Fibroblast of skin of back (primary cell): Measurements from ENCODE around the gene BCAS3. TPM values are rescaled to one million over a fixed set of nuclear protein-coding genes. Genes with fewer than 3 reads are reported as not detected.
"Not testable (repeated sequence)": the region's sequence is repeated elsewhere in the genome, so short reads cannot be mapped to it uniquely, and the experiment has no call there.

ENCODE experiments used
- DNase-seq: peaks from one replicate; pipeline ENCODE4 v3.0.0-alpha.2; 2013
- polyA plus RNA-seq, 2 experiments: library from polyadenylated mRNA; unstranded; fragments of 120-200 nt; gene quantifications; one replicate each; pipeline ENCODE4 v1.2.1, GENCODE V29; 2013; ENCODE audit not compliant: insufficient read length in 2 of 2

Gene BCAS3
- polyA plus RNA-seq (2013, experiment 1 of 2; ENCODE audit: insufficient read length) = 8.2 TPM
- polyA plus RNA-seq (2013, experiment 2 of 2; ENCODE audit: insufficient read length) = 10.9 TPM

DNA sequence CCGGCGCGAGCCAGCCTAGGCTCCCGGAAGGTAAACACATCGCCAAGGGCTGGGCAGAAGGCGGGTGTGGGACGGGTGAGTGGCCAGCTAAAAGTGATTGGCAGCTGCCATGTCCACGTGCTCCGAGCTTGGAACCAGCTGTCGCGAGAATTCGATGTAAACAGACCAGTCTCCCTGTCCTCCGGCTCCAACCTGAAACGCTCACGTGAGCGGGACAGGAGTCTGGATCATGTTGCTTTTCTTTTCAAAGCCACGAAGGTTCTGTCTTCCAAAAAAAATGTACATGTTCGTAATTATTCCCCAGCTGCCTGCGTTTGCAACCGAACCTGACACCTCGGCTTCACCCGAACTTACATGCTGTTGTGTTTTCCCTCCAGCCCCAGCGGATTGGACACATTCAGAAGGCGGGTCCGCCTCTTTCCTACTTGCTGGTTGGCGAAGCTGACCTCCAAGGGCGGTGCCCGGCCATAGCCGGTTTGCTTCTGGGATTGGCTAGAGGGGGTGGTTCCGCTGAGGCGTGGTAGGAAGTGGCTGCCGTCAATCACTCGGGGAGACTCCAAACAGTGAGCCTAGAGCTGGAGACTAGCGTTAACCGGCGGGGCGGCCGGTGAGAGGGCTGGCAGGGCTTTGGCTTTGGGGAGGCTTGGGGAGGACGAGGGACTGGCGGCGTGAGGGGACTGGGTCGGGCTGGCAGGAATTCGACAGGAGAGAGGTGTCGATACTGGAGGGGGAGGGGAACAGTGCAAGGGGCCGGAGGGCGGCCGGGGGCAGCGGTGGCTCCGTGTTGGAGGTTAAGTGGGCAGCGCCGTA, at the start of gene BCAS3:
BCAS3 (plus strand) TSS at position 544 of the 810 bp plus-strand sequence.
- DNase-seq = peak; percentile 99

- DNase-seq = no peak
These were observed 49.3 kb upstream of the BCAS3 start for GRCh38 chr17:60628252-60628889.

GRCh38 chr17:60629120-60629519, 48.5 kb upstream of the BCAS3 start:
- no peak for DNase-seq

DNA sequence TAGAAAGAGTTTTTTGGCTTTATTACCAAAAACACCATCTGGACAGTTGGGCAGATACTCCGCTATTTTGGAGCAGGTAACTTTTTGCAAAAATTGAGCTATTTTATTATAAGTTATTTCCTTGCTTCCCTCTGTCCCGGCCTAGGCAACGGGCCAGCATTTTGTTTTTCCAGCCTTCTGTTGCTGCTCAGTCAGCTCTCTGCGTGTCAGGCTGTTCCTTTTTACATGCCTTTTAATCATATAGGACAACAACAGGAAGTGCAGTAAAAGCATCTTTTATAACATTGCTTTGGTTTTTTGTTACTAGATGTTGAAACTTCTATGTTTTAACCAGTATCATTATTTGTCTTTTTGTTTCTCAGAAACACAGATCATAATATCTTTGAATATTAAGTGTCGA, 47.3 kb upstream of the BCAS3 start:
- DNase-seq = peak; percentile 32

DNA sequence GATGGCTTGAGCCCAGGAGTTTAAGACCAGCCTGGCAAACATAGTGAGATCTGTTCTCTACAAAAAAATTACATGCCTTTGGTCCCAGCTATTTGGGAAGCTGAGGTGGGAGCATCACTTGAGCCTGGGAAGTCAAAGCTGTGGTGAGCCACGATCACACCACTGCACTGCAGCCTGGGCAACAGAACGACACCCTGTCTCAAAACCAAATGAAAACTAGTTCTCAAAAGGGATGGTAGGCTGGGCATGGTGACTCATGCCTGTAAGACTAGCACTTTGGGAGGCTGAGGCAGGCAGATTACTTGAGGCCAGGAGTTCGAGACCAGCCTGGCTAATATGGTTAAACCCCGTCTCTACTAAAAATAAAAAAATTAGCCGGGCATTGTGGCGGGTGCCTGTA, 46.5 kb upstream of the BCAS3 start:
- no peak for DNase-seq

DNA sequence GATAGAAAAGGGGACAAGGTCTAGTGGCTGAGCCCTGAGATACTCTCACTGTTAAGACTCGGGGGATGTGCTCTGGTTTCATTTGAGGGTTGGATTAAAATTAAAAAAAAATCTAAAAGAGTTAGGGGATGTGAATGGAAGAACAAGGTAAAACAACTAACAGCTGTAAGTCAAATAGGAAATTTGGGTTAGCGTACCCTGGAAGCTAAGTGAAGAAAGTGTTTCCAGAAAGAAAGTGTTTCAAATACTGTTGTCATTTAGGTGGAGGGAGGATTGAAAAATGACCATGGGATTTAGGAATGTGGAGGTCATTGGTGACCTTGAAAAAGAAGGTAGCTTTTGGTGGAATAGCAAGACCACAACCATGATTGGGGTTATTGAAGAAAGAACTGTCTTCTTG, 40.0 kb upstream of the BCAS3 start:
- DNase-seq = no peak

DNA sequence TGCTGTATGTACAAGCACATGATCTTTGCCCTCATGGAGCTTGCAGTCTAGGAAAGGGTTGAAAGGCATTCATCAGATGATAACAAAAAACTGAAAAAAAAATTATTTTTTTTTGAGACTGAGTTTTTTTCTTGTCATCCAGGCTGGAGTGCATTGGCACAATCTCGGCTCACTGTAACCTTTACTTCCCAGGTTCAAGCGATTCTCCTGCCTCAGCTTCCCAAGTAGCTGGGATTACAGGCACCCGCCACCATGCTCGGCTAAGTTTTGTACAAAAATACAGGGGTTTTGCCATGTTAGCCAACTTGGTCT, 38.7 kb upstream of the BCAS3 start:
- no peak for DNase-seq

- peak; percentile 27 for DNase-seq
These were observed 37.1 kb upstream of the BCAS3 start for GRCh38 chr17:60640503-60640902.

GRCh38 chr17:60641126-60641525, 36.5 kb upstream of the BCAS3 start:
- DNase-seq = peak; percentile 60

DNA sequence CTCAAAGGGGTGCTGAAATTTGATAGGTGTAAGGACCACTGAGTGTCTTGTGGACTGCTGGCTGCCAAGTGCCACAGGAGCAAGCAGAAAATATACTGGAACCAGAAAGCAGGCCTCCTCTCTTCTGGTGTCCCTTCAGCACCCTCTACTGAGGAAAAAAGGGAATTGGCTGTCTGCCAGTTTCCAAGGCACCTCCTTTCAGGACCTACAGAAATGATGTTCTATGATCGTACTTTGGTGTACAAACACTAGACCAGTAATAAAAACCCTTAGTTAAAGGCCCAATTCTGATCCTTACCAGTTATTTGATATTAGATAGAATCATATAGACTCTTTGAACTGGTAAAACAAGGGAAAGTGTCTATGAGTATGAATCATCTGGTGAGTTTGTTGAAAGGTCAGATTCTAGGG, 35.8 kb upstream of the BCAS3 start:
- DNase-seq = peak; percentile 80

- no peak for DNase-seq
These were observed 31.6 kb upstream of the BCAS3 start for GRCh38 chr17:60645918-60646523.

- no peak for DNase-seq
These were observed 30.9 kb upstream of the BCAS3 start for GRCh38 chr17:60646701-60647100.

DNA sequence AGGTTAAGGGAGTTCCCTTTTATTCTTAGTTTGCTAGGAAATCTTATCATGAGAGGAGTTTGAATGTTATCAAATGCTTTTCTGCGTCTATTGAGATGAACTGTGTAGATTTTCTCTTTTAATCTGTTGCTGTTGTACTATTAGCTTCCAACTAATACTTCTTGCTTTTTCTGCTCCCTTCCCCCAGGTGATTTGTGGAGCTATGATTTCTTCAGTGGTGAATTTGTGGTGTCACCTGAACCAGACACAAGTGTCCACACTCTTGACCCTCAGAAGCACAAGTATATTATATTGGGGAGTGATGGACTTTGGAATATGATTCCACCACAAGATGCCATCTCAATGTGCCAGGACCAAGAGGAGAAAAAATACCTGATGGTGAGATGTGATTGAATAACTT, 29.9 kb upstream of the BCAS3 start:
- DNase-seq = no peak

DNA sequence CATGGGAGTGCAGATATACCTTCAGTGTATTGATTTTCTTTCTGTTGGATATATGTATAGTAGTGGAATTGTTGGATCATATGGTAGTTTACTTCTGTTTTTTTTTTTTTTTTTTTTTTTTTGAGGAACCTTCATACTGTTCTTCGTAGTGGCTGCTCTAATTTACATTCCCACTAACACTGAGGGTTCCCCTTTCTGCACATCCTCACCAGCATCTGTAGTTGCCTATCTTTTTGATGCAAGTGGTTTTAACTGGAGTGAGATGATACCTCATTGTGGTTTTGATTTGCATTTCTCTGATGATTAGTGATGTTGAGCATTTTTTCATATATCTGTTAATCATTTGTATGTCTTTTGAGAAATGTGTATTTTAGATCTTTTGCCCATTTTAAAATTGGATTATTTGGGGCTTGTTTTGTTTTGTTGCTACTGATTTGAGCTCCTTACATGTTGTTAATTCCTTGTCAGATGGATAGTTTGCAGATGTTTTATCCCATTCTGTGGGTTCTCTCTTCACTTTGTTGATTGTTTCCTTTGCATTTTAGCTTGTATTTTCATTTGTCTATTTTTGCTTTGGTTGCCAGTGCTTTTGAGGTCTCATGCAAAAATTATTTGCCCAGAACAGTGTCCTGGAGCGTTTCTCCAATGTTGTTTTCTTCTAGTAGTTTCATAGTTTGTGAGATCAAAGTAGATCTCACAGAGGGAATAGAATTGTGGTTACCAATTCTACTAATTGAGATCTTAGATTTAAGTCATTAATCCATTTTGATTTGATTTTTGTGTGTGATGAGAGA, 25.0 kb upstream of the BCAS3 start:
- no peak for DNase-seq

DNA sequence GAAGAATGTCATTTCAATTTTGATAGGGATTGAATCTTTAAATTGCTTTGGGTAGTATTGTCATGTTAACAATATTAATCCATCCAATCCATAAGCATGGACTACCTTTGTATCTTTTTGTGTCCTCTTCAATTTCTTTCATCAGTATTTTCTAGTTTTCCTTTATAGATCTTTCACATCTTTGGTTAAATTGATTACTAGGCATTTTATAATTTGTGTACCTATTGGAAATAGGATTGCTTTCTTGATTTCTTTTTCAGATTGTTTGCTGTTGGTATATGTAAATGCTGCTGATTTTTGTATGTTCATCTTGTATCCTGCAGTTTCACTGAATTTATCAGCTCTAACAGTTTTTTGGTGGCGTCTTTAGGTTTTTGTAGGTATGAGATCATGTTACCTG, 24.1 kb upstream of the BCAS3 start:
- DNase-seq = no peak

DNA sequence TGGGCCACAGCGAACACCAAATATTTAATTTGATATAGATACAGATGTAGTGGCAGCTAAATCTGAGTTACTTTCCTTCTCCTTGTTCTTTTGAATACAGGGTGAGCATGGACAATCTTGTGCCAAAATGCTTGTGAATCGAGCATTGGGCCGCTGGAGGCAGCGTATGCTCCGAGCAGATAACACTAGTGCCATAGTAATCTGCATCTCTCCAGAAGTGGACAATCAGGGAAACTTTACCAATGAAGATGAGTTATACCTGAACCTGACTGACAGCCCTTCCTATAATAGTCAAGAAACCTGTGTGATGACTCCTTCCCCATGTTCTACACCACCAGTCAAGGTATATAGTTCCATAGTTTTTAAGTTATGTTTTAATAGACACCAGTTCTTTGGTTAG, 21.2 kb upstream of the BCAS3 start:
- no peak for DNase-seq

GRCh38 chr17:60659156-60659555, 18.5 kb upstream of the BCAS3 start:
- no peak for DNase-seq

GRCh38 chr17:60661489-60661888, 16.2 kb upstream of the BCAS3 start:
- DNase-seq = no peak

- DNase-seq = peak; percentile 23
These were observed 13.6 kb upstream of the BCAS3 start for GRCh38 chr17:60664022-60664421.

DNA sequence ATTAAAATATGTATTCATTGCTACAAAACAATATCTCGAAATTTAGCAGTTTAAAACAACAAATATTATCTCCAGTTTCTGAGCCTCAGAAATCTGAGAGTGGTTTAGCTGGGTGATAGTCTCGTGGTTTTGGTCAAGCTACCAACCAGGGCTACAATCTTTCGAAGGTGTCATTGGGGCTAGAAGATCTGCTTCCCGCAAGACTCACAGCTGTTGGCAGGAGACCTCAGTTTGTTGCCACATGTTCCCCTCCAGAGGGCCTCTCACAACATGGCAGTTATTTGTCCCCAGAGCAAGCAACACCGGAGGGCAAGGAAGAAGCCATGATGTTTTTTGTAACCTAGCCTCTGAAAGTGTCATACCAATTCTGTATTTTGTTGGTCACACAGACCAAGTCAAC, 12.0 kb upstream of the BCAS3 start:
- no peak for DNase-seq

DNA sequence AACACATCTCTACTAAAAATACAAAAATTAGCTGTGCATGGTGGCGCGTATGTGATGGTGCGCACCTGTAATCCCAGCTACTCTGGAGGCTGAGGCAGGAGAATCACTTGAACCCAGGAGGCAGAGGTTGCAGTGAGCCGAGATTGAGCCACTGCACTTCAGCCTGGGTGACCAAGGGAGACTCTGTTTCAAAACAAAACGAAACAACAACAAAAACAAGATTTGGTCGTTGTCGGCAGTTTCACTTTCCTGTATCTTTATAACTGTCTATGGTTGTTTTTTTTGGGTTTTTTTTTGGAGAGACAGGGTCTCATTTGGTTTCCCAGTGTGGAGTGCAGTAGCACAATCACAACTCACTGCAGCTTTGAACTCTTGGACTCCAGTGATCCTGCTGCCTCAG, 8.9 kb upstream of the BCAS3 start:
- DNase-seq = not testable (repeated sequence)

- no peak for DNase-seq
These were observed 6.2 kb upstream of the BCAS3 start for GRCh38 chr17:60671482-60671881.

DNA sequence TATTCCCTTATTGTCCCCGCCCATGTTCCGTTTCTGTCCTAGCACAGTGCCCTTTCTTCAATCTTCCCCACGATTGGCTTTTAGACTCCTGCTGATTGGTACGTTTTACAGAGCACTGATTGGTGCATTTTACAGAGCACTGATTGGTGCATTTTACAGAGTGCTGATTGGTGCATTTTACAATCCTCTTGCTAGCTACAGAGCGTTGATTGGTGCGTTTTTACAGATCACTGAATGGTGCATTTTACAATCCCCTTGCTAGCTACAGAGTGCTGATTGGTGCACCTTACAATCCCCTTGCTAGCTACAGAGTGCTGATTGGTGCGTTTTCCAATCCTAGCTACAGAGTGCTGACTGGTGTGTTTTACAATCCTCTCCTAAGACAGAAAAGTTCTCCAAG, 3.0 kb upstream of the BCAS3 start:
- DNase-seq = not testable (repeated sequence)
